NOMO-1 treated with dmso at 0.1 percent for 144 hours (cell line): Measurements from ENCODE around the gene CCDC12.
A peak's percentile ranks its signal among the peaks of the same experiment; 100 is the strongest.
"Not testable (repeated sequence)": the region's sequence is repeated elsewhere in the genome, so short reads cannot be mapped to it uniquely, and the experiment has no call there.

ENCODE experiments used
- DNase-seq: peaks from one replicate; lab custom pipeline; 2025; ENCODE audit not compliant: unreplicated experiment; lab: John Stamatoyannopoulos, UW

The CCDC12 gene

DNA sequence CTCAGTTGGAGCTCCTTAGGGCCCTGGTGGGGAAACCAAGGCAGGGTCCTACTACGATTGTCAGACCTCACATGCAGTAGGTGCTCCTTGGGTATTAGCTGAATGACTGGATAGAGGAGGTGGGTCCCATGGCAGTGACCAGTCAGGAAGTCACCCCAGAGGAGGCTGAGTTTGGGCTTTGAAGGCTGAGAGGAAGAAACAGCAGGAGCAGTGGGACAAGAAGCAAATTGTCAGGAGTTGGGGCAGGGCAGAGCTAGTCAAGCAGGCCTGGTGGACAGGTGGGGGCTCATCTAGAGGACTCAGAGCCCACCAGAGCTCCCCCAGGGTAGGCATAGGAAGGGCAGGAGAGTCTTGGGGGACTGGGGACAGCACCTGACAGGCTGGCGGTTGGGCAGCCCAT, 6.0 kb upstream of the CCDC12 start:
- no peak for DNase-seq

DNA sequence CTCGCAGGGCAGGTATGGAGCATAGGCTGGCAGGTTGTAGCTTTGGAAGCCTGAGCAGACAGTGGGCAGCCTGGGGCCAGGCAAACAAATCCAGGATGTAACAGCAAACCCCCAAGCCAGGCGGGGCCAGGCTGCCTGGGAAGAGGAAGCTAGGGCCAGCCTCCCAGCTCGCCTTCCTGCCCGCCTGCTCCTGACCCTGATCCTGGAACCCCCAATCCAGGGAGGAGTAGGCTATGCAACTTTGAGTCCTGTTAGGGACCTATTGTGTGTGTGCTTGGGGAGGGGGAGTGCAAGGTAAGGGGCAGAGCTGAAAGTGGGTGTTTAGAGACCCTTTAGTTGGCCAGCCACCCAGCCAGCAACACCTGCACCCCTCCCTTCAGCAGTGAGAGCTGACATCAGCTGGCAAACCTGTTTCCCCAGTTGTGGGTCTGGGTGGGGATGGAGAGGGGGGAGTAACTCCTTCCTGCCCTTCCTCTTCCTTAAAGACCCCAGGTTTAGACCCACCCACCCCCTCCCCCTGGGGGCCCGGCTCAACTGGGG, 5.5 kb upstream of the CCDC12 start:
- no peak for DNase-seq

DNA sequence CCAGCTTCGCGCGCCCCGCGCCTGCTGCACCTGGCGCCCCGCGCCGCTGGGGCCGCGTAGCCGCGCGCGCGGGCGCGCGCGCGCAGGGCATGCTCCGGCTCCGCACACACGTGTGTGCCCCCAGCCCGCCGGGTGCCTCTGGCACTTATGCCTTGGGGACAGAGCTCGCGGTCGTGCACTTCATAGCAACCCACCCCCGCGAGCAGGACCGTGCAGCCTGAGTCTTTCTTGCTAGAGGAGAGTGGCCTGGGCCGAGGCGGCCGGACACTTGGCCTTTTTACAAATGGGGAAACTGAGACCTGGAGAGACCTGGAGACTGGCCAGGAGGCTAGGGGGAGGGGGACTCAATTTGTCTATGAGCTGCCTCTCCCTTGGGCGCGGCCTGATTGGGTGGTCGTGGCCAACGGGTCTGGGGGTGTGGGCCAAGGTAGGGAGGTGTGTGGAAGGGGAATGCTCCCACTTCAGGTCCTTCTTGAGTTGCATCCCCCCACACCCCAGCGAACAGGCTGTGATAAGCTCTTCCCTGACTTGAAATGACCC, 3.5 kb upstream of the CCDC12 start:
- no peak for DNase-seq

DNA sequence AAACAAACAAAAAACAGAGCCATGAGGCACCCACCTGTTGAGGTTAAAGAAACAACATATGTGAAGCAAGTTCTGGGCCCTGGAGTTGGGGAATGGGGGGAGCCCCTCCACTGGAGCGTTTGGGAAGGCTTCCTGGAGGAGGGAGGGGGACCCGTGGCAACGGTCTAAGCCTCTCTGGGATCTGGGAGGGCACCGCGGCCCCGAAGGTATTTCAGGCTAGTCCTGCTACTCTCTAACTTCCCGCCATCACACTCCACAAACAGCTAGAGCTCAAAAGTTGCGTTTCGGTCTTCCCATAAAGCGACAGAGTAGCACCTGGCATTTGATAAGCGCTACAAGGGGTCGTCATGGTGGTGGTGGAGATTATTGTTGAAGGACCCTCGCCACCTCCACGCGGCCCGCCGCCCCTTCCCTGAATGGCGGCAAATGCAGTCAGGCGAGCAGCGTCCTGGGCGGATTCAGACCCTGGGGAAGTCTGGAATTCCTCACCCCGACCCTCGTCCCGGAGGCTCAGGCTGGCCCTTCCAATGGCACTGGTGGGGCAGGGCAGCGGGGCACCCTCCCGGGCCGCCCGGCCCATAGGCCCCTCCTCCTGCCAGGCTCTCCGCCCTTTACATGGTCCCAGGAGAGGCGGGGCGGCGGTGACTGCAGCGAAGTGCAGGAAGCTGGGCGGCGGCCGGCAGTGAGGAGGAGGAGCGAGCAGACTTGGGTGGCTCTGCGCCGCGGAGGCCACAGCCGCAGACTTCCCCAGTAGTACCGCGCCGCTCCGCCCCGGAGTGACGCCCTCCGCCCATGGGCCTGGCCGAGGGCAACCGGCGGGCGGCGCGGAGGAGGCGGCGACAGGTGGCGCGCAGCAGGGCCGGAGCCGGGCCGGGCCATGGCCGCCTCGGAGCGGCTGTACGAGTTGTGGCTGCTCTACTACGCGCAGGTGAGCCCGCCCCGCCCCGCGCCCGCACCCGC, 2.7 kb upstream of the CCDC12 start, which contains the start of gene NBEAL2:
Gene NBEAL2, plus strand, starts transcription at position 682 of the 960 bp plus-strand sequence. Its CDS starts 196 bp downstream, at position 878.
- DNase-seq, result peak; percentile 99

DNA sequence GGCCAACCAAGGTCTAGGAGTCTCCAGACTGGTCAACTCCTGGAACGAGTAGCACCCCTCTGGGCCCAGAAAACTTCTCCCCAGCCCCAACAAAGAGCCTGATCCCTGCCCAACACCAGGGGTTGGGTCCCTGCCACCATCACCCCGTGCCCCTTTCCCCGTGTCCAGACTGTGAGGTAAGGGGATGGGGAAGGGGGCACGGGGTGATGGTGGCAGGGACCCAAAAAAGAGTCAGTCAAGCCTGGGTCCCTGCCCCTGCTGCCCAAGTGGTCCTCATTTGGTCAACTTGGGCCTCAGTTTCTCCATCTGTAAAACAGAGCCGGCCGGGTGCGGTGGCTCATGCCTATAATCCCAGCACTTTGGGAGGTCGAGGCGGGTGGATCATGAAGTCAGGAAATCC, 1.8 kb upstream of the CCDC12 start:
- no peak for DNase-seq

DNA sequence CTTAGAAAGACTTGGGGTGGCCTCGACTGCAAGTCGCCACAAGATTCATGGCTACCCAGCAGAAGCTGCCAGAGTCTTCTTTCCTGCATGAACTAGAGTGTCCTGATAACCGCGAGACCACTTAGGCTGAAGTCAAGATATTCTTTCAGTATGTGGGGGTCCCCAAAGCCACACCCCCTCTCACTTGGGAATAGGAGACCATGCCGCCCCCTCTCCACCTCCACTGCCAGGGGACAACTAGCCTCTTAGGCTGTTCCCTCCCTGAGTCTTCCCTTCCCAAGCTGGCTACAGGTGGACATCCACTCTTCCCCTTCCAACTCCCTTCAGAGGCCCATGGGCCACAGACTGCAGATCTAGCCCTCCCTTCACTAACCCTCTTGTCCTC, 1.3 kb upstream of the CCDC12 start:
- no peak for DNase-seq

DNA sequence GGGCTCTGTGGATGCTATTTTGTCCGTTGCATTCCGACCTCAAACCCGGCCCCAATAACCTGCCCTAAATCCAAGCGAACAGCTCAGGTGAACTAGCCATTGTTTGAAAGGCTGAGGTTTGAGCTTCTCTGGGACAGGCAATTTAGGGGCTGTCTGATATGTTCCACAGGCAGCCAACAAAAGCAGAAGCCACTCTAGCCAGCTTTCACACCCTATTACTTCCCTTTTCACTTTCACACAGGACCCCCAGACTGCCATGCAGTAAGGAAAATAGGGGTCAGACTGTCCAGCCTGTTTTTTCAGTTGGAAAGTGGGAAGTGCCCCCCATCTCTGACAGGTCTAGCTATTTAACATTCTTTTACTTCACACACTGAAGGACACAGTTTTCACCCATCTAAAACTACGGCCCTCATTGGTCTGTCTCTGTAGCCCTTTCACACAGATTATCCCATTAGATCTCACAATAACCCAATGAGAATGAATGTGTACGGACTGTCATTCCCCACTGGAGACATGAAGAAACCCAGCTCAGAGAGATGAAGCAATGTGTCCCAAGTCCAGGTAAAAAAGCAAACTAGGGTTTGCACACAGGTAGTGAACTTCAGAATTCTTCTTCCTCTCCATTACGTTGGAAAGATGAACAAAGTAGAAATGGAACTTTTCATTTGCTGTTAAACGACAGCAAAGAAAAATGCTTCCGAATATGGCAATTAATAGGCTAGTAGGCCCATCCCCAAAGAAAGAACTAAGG, 1.9 kb downstream of the CCDC12 start:
- peak; percentile 57 for DNase-seq

DNA sequence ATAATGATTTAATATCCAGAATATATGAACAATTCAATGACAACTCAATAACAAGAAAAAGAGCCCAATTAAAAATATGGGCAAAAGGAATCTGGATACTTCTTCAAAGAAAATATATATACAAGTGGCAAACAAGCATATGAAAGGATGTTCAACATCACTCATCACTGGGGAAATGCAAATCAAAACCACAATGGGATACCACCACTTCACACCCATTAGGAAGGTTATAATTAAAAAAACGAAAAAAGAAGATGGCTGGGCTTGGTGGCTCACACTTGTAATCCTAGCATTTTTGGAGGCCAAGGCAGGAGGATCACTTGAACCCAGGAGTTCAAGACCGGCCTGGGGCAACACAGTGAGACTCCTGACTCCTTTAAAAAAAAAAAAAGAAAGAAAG, 4.1 kb downstream of the CCDC12 start:
- no peak for DNase-seq

DNA sequence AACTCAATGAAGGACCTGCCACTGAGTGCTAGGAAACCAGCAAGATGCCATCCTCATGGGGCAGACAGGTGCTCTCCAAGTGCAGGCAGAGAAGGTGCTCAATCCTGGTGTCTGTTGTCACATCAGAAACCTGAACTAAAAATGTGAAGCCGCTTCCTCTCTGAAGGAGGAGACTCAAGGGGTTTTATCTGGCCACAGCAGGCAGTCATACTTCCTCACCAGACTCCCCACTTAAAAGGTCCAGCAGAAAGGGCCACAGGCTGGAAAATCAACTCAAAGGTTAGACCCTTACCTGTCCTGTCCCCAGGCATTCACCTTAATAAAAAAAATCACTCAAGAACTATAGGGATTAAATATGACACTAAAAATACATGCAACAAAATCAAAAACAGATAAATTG, 4.8 kb downstream of the CCDC12 start:
- DNase-seq, result peak; percentile 10

DNA sequence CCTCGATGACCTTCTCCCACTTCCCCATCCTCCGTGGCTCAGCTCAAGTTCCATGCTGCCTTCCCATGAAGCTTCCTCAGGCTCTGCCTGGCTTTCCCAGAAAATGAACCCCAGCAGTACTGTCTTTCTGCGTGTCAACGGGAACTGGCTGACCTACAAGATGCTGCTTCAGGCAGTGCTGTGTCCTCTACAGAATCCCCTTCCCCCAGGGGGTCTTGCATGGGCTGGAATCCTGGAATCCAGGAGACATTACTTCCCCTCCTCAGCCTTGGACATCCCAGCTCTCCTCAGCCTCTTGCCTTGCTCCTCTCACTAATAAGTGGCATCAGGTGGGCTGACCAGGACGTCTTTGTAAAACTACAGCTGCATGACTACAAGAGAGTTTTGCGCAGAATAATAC, 5.4 kb downstream of the CCDC12 start:
- no peak for DNase-seq

DNA sequence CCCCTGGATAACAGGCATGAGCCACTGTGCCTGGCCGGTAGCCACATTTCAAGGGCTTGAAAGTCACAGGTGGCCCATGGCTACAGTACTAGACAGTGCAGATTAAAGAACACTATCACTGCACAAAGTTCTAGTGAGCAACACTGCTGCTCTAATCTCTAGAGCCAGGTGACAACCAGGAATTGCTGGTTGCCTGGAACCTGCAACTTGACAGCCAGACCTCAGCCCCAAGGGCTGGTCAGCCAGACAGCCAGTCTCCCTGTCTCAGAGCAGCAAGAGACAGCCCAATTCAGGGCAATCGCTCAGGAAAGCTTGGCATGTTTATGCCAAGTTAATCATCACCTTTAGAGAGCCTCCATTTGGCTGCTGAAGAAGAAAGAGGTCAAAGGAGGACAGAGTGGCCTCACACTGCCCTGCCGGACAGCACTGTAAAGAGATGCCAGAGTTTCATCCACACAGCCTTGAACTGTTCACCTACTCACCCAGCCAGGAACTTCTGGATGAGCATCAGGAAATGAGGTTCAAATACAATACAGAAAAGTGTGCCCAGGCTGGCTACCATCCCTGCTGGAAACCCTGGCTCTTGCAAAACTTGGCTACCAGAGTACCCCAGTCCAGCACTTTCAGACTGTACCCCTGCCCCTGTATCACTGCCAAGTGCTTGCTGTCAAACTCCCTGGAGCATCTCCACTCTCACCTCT, 6.0 kb downstream of the CCDC12 start:
- no peak for DNase-seq

DNA sequence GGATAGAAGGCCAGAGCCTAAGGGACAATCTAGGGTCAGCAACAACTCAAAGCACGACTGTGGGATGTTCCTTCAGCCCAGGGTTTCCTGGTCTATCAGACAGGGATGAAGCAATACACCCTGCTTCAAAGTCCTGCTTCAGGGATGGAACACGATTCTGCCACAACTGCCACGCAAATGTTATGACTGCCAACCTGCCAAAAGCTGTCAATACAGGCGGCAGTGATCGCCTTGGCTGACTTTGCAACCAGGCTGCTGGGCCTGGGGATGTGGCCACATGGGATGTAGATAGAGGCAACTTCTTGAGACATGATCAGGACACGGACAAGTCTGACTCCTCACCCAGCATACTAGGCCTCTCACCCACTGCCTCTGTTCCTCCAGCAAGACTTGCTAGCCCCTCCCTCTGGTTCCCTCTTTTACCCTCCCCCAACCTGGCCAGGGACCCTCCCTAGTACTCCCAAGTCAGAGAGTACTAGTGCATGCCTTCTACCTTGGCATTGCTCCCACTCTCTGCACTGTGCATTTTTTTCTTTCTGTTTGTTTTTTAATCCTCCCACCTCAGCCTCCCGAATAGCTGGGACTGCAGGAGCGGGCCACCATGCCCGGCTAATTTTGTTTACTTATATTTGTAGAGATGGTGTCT, 7.6 kb downstream of the CCDC12 start:
- no peak for DNase-seq

DNA sequence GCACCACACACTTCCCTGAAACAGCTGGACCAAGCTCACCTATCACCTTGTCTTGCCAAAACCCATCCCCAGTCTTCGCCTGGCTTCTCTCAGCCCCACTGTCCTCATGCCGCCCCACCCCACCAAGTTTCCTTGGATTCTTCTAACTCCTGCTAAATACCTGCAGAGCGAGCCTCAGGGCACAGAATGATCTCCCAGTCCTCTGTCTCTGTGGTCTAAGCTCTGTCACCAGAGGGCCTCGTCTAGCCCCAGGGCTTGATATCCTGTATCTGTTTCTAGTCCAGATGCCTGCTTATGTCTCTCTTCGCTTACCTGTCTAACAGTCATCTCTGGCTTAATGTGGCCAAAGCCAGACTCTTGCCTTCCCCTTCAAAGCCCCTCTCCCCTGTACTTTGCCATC, 9.7 kb downstream of the CCDC12 start:
- no peak for DNase-seq

DNA sequence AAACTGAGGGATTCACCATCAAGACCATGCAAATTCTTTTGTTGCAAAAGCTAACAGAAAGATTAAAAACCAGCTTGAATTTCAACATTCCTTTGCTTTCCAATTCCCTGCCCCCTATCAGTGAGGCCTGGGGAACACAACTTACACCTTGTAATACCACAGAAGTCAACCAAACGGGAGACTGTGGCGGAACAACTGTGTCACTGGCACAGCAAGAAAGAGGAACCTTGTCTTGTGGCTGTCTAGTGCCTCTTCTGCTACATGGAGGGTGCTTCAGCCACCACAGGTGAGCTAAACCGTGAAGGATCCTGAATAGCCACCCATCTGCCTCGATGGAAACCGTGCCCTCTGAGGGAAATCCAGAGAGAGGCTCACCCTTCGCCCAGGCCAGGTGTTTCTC, 11.4 kb downstream of the CCDC12 start:
- DNase-seq, result peak; percentile 32

DNA sequence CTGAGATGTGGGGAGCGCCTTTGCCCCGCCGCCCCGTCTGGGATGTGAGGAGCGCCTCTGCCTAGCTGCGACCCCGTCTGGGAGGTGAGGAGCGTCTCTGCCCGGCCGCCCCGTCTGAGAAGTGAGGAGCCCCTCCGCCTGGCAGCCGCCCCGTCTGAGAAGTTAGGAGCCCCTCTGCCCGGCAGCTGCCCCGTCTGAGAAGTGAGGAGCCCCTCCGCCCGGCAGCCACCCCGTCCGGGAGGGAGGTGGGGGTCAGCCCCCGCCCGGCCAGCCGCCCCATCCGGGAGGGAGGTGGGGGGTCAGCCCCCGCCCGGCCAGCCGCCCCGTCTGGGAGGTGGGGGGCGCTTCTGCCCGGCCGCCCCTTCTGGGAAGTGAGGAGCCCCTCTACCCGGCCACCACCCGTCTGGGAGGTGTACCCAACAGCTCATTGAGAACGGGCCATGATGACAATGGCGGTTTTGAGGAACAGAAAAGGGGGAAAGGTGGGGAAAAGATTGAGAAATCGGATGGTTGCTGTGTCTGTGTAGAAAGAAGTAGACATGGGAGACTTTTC, 12.4 kb downstream of the CCDC12 start:
- DNase-seq, result not testable (repeated sequence)

DNA sequence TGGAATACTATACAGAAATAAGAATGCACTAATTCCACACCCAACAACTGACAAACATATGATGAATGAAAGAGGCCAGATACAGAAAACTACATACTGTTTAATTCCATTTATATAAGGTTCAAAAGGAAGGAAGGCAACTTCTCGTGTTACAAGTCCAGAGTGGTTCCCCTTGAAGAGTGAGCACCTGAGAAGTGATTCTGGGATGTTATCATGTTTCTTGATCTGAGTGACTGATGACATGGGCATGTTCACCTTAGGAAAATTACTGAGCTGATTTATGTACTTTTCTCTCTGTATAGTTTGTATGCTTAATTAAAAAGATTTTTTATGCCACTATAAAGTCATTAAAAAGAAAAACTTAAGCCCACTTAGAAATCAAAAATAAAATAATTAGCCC, 13.6 kb downstream of the CCDC12 start:
- no peak for DNase-seq

DNA sequence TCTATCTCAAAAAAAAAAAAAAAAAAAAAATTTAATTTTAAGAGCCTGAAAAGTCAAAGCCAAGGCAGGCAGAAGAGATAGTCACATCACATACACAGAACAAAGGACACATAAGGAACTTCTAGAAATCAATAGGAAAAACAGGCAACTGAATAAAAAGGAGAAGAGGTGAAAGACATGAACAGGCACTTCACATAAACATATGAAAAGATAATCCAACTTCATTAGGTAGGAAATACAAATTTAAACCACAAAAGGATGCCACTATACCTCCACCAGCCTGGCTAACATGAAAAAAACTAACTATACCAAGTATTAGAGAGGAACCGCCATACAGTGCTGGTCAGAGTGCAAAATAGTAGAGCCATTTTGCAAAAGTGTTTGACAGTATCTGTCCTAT, 14.1 kb downstream of the CCDC12 start:
- no peak for DNase-seq

DNA sequence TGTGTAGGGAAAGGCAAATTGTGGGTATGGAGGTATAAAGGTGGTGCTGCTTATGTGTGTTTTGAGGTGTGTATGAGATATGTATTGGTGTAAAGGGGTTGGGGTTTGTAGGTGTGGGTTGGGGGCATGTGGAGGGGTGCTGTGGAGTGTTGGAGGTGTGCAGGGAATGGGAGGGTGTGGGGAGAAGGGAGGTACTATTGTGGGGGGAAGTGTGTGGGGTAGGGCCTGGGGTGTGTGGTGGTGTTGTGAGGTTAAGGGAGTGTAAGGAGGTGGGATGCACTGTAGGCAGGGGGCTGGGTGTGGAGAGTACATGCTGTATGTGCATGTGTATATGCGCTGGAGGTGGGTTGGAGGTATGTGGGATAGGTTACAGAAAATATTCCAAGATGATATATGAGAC, 15.7 kb downstream of the CCDC12 start:
- no peak for DNase-seq

DNA sequence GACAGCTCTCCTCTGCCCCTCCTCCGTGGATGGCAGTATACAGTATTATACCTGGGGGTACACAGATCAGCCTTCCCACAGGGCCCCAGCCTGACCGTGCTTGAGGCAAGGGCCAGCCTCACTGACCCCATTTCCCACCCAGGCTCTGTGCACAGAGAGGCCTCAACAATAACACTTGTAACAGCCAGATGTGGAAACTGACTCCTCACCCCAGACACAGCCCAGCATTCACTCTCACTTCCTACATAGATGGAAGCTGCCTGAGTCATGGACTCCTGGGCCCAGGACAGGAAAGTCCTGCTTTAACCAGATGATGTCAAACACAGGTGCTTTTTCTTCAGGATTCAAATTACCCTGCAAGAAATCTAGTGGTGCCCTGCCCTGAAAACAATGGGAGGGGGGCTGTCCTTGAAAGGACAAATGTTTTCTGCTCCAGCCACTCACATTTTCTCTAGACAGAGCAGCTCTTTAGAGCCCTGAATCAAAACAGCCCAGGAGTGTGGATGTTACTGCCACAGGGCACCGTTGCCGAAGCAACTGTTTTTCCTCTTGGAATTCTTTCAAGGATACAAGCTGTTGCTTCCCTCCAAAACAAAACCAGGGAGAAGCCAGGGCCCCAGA, 16.4 kb downstream of the CCDC12 start:
- DNase-seq, result no peak

DNA sequence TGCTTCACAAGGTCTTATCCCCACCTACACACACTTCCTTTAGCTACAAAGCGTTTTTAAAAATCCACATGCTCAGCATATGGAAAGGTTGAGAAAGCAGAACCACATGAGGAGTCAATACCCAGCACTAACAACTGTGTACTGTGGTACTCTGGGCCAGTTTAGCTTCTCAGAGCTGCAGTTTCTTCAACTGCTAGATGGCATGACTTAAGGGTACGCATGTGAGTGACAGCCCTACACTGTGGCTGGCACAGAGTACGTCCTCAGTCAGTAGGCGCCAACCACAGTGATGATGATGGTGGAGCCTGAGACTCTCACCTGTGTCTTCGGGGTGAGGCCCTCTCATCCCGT, 17.4 kb downstream of the CCDC12 start:
- DNase-seq, result no peak
